ENCODE results near the gene ENTREP1. TPM values are rescaled to one million over a fixed set of nuclear protein-coding genes. Genes with fewer than 3 reads are reported as not detected.
"Not testable (repeated sequence)": the region's sequence is repeated elsewhere in the genome, so short reads cannot be mapped to it uniquely, and the experiment has no call there.

ENTREP1 gene, protein sequence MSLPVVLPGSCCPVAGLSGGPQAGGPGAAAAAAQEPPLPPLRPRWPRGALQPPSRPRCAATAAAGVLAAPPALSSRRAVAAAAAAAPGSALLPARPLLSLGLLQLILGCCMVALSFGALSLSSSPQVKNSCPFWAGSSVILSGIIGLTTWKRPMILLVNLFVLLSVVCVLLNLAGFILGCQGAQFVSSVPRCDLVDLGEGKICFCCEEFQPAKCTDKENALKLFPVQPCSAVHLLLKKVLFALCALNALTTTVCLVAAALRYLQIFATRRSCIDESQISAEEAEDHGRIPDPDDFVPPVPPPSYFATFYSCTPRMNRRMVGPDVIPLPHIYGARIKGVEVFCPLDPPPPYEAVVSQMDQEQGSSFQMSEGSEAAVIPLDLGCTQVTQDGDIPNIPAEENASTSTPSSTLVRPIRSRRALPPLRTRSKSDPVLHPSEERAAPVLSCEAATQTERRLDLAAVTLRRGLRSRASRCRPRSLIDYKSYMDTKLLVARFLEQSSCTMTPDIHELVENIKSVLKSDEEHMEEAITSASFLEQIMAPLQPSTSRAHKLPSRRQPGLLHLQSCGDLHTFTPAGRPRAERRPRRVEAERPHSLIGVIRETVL
- 0.05 TPM in 1 of 2 replicates, not detected in the other for total RNA-seq

DNA sequence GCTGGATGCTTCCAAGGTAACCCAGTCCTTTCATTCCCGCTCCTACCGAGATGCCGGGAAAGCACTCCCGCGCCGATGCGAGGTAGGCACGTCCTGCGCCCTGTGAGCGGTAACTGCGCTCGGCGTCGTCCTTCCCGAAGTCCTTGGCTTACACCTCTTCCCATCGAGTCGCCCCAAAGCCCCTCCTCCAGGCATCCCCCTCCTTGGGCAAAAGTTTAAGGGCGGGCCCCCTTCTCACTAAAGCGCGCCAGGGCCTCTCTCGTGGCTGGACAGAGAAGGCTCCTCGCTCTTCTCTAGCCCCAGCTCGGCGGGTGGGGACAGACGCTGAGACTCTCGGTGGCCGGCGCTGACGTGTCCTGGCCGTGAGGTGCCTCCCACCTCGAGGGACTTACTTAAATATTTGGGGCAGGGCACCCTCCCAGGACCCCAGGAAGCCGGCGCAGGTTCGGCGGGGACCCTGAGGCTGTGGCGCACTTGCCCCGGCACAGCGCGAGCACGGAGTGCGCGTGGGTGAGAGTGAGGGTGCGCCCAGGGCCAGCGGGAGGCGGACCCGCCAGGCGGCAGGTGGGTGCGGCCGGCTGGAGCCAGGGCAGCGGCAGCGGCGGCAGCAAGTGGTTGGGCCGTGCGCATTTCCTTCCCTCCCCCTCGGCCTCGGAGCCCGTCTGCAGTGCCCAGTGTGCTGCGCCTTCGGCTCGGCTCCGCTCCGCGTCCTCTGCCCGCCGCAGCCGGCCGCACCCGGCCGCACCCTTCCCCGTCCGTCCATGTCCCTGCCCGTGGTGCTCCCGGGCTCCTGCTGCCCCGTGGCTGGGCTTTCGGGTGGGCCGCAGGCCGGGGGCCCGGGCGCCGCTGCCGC lies at the start of gene ENTREP1:
TSS of gene ENTREP1 (plus strand) at position 667 of the 853 bp plus-strand sequence. CDS start at position 762, 95 bp downstream.
- intact Hi-C loops (cut with micrococcal nuclease), result no loop called here

GRCh38 chr9:69276775-69277174 lies 48.2 kb upstream of the ENTREP1 start:
- intact Hi-C loops (cut with micrococcal nuclease), result no loop called here

DNA sequence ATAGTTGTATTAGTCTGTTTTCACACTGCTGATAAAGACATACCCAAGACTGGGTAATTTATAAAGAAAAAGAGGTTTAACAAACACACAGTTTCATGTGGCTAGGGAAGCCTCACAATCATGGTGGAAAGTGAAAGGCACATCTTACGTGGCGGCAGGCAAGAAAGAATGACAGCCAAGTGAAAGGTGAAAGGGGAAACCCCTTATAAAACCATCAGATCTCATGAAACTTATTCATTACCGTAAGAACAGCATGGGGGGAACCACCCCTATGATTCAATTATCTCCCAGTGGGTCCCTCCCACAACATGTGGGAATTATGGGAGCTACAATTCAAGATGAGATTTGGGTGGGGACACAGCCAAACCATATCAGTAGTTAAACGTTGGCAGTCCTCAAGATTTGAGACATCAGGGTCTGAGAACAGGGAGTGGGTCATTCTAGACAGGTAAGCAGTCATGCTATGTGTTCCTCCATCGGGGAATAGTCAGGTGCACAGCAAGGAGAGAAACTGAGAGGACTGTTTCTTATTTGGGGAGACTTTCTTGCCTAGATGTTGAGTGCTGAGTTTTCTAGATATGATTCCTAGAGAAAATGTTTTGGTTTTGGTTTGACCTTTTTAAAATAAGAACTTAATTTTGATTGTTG lies 45.8 kb upstream of the ENTREP1 start:
- intact Hi-C loops (cut with micrococcal nuclease), result no loop called here

DNA sequence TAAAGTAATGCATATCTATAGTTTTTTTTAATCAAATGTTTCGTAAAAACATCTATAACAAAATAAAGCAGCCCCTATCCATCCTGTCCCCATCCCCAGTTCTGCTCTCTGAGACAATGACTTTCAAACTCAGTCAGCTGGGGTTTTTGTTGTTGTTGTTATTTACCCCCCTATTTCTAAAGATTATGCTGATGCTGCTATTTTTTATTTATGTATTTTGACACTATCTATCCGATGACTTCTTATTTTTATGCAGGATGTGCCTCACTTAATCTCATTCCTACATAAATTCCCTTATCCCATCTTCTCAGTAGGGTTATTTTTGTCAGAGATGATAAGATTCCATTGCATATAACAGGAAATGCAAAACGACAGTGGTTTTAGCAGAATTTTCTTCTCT lies 45.3 kb upstream of the ENTREP1 start:
- intact Hi-C loops (cut with micrococcal nuclease), result no loop called here

DNA sequence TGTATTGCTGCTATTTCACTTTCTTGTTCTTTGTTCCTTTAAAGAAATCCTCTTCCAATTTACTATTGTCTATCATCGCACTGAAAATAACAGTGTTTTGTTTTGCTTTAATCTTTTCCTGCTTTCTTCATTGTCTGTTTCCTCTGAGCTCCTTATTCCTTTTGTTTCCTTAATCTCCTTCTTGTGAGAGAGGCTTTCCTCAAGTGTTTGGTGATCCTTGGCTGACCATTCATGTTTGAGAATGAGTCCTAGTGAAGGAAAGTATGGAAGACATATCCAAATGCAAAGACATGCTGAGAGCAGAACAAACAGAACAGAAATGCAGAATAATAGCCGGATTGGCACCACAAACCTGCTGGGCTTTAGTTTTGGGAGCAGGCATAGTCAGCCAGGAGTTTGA lies 42.0 kb upstream of the ENTREP1 start:
- intact Hi-C loops (cut with micrococcal nuclease), result no loop called here

DNA sequence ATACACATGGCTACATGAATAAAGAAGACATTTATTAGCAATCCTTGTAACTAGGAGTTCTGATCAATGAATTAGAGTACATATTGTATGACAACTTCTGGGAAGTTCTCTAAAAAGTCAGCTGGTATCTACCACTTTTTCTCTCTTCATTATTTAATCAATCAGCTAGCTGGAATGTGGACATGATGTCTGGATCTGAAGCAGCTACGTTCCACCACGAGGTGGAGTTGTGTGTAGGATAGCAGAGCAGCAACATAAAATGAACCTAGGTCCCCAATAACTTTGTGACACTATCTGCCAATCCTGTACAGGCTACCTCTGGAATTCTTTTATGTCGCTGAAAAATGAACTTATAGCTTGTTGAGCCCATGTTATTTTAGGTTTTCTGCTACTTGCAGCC lies 32.9 kb upstream of the ENTREP1 start:
- intact Hi-C loops (cut with micrococcal nuclease), result no loop called here

- intact Hi-C loops (cut with micrococcal nuclease), result no loop called here
Observed at GRCh38 chr9:69293156-69293555, 31.9 kb upstream of the ENTREP1 start.

- intact Hi-C loops (cut with micrococcal nuclease), result no loop called here
Observed at GRCh38 chr9:69295872-69296552, 29.0 kb upstream of the ENTREP1 start.

DNA sequence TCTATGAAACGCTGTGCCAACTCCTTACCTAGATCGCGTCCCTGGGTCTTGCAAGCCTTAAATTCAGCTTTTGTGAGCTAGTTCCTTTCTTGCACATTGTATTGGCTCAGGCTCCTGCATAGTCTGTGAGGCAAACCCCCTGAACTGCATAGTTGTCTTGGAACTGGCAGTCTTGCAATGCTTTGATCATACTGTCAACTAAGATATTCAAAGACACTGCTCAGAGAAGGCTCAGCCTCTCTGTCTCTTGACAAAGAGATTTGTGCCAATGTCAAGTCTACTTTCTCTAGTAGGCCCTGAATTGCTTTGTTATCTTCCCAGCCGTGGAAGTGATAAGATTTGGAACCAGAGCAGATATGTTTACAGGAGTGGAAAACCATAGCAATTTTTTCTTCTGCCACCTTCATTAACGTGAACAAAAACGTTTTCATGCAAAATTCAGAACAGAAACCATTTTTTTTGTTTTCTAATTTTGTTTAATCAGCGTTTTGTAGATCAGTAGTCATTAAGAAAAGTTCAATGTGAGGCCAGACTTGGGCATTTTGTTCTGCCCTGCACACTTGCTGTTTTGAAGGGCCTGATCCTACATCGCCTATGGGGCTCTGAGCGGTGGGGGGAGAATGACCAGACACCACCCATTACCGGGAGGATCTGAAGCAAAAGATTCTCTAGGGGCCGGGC lies 27.6 kb upstream of the ENTREP1 start:
- intact Hi-C loops (cut with micrococcal nuclease), result no loop called here

GRCh38 chr9:69299315-69299714 lies 25.7 kb upstream of the ENTREP1 start:
- intact Hi-C loops (cut with micrococcal nuclease), result no loop called here

- intact Hi-C loops (cut with micrococcal nuclease), result no loop called here
Observed at GRCh38 chr9:69299826-69300225, 25.2 kb upstream of the ENTREP1 start.

- intact Hi-C loops (cut with micrococcal nuclease), result no loop called here
Observed at GRCh38 chr9:69303331-69303730, 21.7 kb upstream of the ENTREP1 start.

DNA sequence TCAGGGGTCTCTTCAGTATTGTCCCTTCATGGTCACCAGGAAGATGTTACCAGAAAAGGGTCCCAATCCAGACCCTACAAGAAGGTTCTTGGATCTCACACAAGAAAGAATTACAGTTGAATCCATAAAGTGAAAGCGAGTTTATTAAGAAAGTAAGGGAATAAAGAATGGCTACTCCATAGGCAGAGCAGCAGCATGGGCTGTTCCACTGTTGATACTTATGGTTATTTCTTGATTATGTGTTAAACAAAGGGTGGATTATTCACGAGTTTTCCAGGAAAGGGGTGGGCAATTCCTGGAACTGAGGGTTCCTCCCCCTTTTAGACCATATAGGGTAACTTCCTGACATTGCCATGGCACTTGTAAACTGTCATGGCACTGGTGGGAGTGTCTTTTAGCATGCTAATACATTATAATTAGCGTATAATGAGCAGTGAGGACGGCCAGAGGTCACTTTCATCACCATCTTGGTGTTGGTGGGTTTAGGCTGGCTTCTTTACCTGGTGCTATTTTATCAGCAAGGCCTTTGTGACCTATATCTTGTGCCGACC lies 18.0 kb upstream of the ENTREP1 start:
- intact Hi-C loops (cut with micrococcal nuclease), result not testable (repeated sequence)

- intact Hi-C loops (cut with micrococcal nuclease), result no loop called here
Observed at GRCh38 chr9:69307446-69308205, 17.4 kb upstream of the ENTREP1 start.

DNA sequence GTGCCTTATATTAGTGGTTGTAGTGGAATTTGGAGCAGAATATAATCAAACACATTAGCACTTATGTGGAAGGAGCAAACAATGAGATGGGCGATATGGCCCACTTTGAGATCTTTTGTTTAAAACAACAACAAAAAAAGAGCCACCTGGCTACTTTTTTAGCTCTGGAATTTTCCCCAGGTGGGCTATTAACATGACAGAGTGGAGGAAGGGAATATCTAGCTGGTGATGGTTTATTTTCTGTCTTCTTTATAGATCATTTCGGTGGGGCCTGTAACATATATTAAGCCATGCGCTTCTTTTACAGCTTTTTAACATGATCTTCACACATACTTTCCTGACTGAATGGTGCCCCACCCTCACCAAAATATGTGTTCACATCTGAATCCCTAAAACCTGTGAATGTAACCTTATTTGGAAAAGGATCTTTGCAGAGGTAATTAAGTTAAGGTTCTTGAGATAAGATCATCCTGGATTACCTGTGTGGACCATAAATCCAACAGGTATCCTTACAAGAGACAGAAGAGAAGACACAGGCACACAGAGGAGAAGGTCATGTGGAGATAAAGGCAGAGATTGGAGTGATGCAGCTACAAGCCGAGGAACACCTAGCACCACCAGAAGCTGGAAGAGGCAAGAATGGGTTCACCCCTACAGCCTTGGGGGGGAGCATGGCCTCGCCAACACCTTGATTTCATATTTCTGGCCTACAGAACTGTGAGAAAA lies 16.6 kb upstream of the ENTREP1 start:
- intact Hi-C loops (cut with micrococcal nuclease), result no loop called here

DNA sequence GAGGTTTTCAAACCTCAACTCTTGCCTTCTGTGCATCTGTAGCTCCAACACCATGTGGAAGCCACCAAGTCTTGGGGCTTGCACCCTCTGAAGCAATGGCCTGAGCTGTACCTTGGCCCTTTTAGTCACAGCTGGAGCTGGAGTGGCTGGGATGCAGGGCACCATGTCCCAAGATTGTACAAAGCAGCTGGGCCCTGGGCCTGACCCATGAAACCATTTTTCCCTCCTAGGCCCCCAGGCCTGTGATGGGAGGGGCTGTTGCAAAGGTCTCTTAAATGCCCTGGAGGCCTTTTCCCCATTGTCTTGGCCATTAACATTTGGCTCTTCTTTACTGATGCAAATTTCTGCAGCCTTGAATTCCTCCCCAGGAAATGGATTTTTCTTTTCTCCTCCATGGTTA lies 11.8 kb upstream of the ENTREP1 start:
- intact Hi-C loops (cut with micrococcal nuclease), result no loop called here

DNA sequence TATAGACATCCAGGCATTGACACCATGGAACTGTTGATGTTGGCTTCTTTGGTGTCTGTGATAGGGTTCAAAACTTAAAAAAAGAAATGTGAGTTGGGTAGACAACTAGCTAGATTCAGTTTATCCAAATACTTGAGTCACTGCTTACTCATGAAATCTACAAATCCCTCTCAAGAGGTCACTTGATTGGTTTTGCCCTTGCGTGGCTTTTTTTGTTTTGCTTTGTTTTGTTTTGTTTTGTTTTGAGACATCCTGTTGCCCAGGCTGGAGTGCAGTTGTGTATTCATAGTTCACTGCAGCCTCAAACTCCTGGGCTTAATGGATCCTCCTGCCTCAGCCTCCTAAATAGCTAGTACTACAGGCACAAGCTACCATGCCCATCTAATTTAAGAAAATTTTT lies 10.5 kb upstream of the ENTREP1 start:
- intact Hi-C loops (cut with micrococcal nuclease), result no loop called here

- intact Hi-C loops (cut with micrococcal nuclease), result no loop called here
Observed at GRCh38 chr9:69317081-69317480, 7.9 kb upstream of the ENTREP1 start.

DNA sequence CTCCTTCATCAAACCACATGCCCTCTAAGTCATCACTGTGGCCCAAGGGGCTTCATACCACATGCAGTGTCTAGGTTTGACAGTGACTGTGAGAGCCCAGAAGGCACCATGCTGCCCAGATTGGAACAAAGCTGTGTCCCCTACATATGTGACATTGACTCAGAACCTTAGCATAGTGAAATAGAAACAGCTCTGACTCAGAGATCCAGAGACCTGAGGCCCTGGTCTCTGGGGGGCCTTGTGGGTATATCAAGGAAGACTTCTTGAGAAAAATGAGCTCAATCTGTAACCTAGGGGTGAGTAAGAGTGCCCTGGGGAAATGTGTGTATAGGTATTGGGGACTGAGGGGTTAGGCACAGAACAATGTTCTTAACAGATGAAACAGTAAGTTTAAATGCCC lies 7.1 kb upstream of the ENTREP1 start:
- intact Hi-C loops (cut with micrococcal nuclease), result no loop called here
